Stimulated activated naive CD8-positive, alpha-beta T cell treated with anti-CD3 and anti-CD28 coated beads, Interleukin-15, amount 100 ng/mL, for 72 hours (primary cell): ENCODE results near the gene LCE3B.

ENCODE experiments used
- ATAC-seq: fragments of 150-1000 bp; cut with Tn5 transposase; 2 replicates; pipeline ENCODE4 v1.10.0; 2021; ENCODE audit warnings: mild to moderate bottlenecking, moderate library complexity
- DNase-seq, 2 donors: peaks; one replicate each; pipeline ENCODE4 v3.0.0; 2021 to 2022
- H3K27ac Mint-ChIP-seq, 2 donors: one replicate each; pipeline ENCODE4 v1.8.0; 2022; ENCODE audit warnings: mild to moderate bottlenecking in 2 of 2, mixed read lengths in 2 of 2, moderate library complexity in 2 of 2
- H3K27me3 Mint-ChIP-seq: one replicate; pipeline ENCODE4 v1.8.0; 2022; ENCODE audit warnings: mixed read lengths
- H3K4me1 Mint-ChIP-seq: one replicate; pipeline ENCODE4 v1.8.0; 2022; ENCODE audit warnings: mild to moderate bottlenecking, mixed read lengths
- H3K4me3 Mint-ChIP-seq, 2 donors: one replicate each; pipeline ENCODE4 v1.8.0; 2022; ENCODE audit warnings: mild to moderate bottlenecking in 2 of 2, mixed read lengths in 2 of 2, moderate library complexity in 1 of 2
- H3K9me3 Mint-ChIP-seq, 2 donors: one replicate each; pipeline ENCODE4 v1.8.0; 2022; ENCODE audit warnings: mixed read lengths in 2 of 2

LCE3B gene

DNA sequence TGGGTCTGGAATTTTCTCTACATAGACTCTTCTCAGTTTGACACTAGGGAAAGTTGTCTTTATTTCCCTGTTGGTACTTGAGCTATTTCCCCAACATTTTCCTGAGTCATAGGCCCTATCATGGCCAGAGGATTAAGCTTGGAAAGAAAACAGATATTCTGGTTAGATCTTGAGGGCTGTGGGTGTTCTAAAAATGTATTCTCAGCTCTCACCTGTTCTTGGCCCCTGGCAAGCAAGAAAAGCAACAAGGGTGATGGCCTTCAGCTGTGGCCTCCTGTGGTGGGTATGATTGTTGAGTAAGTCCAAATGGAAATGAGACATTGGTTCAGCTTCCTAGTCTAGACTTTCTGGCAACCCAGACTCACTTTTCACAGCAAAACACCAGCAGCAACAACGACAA, 26.7 kb downstream of the LCE3B start:
- H3K27ac Mint-ChIP-seq: no peak overlapping the region
- DNase-seq (no peak), ATAC-seq (no peak)
- H3K4me1 Mint-ChIP-seq: no peaks in the 10 kb centered on the region
- H3K9me3 Mint-ChIP-seq: no peaks in the 10 kb centered on the region
- H3K4me3 Mint-ChIP-seq: no peak overlapping the region
- peaks cover 13% of the 10 kb centered on the region for H3K27me3 Mint-ChIP-seq

DNA sequence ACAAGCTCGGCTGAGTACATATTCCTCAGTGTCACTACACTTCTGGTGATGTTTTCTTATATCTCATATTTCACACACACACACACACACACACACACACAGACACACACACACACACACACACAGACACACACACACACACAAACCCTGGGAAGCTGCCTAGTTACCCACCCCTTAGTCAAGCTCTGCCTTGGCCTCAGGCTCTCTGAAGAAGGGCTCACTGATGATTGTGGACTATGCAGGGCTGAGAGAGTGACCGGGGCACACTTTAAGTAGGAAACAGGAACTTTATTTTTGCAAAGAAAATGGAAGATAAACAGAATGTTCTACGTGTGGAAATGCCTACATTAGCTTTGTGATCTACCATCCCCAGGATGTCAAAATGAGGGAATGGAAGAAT, 30.3 kb downstream of the LCE3B start:
- no peaks in the 10 kb centered on the region for H3K9me3 Mint-ChIP-seq
- DNase-seq (no peak), ATAC-seq (no peak)
- H3K4me1 Mint-ChIP-seq: no peaks in the 10 kb centered on the region
- no peak overlapping the region for H3K27ac Mint-ChIP-seq
- H3K4me3 Mint-ChIP-seq: no peak overlapping the region
- peaks cover 30% of the 10 kb centered on the region for H3K27me3 Mint-ChIP-seq

DNA sequence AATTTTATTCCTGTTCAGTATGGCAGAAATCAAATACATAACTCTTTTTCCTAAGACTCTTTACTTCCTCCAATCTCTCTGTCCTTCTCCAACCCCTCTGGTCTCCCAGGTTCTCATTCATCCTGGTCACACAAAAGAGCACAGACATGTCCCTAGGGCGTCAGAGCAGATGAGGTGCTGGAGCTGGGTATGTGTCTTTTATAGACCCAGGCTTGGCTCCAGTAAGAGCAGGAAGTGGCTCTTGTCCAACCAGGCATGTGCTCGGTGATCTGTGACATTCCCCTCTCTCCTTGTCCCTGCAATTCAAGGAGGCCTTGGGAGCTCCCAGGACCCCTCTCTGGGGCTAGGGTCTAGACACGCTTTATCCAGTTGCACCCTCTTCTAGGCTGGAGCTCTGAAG, 31.5 kb downstream of the LCE3B start:
- no peak overlapping the region for H3K4me3 Mint-ChIP-seq
- H3K27ac Mint-ChIP-seq: no peak overlapping the region
- ATAC-seq: no peak
- DNase-seq: no peak
- H3K9me3 Mint-ChIP-seq: no peaks in the 10 kb centered on the region
- peaks cover 30% of the 10 kb centered on the region for H3K27me3 Mint-ChIP-seq
- no peaks in the 10 kb centered on the region for H3K4me1 Mint-ChIP-seq

DNA sequence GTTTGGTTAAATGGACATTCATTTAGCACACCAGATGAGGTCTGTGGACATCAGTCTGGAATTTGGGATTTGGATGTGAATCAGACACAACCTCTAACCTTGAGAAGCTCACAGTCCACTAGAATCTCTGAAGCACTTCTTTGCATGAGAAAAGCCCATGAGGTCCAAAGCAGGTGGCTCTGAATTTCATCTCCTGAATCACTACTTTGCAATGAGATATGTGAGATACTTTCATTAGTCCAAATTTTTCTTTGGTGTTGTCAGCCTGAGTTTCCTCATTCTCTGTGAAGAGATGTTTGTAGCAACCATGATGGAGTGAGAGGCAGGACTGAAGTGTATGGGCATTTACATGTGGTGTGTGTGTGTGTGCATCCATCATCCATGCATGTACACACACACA, 33.0 kb downstream of the LCE3B start:
- H3K9me3 Mint-ChIP-seq: no peaks in the 10 kb centered on the region
- DNase-seq (no peak), ATAC-seq (no peak)

DNA sequence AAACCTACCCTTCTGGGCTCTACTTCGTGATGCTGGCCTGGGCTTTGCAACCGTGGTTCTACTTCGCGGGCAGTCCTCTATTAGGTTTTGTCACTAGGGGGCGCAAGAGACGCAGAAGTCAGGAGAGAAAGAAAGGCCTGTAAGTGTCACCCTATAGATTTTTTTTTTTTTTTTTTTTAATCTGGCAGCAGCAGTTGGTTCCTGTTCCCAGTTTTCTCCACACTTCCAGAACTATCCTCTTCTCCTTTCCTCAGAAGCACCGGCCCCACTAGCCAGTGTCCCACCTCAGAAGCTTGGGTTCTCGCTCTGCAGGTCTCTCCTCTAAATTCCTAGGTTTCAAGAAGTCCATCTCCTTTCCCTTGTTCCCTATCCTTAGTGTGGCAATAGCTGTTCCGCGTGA, 40.5 kb downstream of the LCE3B start:
- DNase-seq: peak; percentile 48 to 57
- Mint-ChIP-seq H3K27ac (no peak overlapping the region), H3K27me3 (peaks cover 11% of the 10 kb centered on the region), H3K4me3 (no peak overlapping the region), H3K9me3 (no peaks in the 10 kb centered on the region), H3K4me1 (peaks cover 4% of the 10 kb centered on the region)
- ATAC-seq: peak; percentile 43

More for the DNA sequence above, 33.0 kb downstream of the LCE3B start:
- Mint-ChIP-seq H3K27me3 (peaks cover 30% of the 10 kb centered on the region), H3K27ac (no peak overlapping the region), H3K4me1 (no peaks in the 10 kb centered on the region), H3K4me3 (no peak overlapping the region)

DNA sequence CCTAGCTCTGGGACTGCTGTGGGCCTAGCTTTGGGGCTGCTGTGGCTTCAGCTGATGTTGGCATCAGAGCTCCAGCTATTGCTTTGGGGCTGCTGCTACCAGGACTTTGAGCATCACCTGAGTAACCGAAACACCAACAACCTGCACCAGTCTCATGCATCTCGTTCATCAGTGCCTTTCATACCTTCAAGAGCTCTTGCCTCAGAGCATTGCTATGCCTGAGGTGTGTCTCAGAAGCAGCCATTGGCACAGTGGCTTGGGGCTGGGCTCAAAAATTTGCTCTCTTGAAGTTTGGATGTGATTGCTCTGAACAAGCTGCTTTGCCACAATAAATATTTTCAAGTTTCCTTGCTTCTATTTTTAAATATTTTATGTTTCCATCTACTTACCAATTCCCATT, 42.8 kb downstream of the LCE3B start:
- ATAC-seq: no peak
- H3K9me3 Mint-ChIP-seq: no peaks in the 10 kb centered on the region
- no peak for DNase-seq
- peaks cover 11% of the 10 kb centered on the region for H3K27me3 Mint-ChIP-seq
- H3K4me3 Mint-ChIP-seq: no peak overlapping the region
- H3K27ac Mint-ChIP-seq: no peak overlapping the region
- peaks cover 4% of the 10 kb centered on the region for H3K4me1 Mint-ChIP-seq

DNA sequence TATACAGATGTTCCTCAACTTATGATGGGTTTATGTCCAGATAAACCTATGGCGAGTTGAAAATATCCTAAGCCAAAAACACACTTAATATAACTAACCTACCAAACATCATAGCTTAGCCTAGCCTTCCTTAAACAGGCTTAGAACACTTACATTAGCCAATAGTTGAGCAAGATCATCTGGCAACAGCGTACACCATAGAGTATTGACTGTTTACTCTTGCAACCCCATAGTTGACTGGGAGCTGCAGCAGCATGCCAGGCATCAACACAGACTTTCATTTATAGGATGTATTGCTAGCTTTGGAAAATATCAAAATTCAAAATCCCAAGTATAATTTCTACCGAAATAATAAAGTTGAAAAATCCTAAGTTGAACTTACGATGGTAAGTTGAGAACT, 44.1 kb downstream of the LCE3B start:
- ATAC-seq (no peak), DNase-seq (no peak)
- Mint-ChIP-seq H3K27ac (no peak overlapping the region), H3K27me3 (peaks cover 11% of the 10 kb centered on the region), H3K9me3 (no peaks in the 10 kb centered on the region), H3K4me1 (peaks cover 4% of the 10 kb centered on the region), H3K4me3 (no peak overlapping the region)

DNA sequence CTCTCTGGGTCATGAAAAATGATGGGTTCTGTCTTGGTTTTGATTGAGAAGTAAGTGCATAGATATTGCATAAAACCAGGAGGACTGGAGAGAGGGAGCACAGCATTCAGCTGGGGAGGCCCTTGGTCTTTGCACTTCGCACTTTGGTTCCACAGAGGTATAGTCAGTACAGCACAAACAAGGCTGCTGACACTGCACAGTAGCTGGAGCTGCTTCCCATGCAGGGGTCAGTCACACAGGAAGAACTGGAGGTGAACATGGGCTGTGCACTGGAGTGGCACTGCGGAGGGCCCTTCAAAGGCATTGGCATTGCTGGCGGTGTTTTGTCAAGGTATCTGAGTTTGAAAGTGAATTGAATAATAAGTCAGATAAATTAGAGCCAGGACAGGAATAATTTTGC, 45.0 kb downstream of the LCE3B start:
- DNase-seq (no peak), ATAC-seq (no peak)
- Mint-ChIP-seq H3K4me1 (peaks cover 4% of the 10 kb centered on the region), H3K27me3 (peaks cover 10% of the 10 kb centered on the region), H3K9me3 (no peaks in the 10 kb centered on the region), H3K4me3 (no peak overlapping the region), H3K27ac (no peak overlapping the region)

DNA sequence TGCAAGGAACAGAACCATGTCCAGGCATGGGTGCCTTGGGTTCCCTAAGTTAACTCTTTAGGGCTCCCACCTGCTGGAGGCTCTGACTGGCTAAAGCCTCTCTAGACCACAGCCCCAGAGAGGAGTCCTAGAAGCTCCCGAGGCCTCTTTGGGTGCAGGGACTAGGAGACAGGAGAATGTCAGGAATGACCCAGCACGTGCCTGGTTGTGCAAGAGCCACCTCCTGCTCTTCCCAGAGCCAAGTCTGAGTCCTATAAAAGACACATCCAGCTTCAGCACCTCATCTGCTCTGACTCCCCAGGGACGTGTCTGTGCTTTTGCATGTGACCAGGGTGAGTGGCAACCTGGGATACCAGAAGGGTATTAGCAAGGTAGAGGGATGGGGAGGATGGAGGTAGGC, 49.5 kb downstream of the LCE3B start, which contains the start of gene LCE2D:
LCE2D (plus strand) TSS at position 283 of the 400 bp plus-strand sequence. CDS start 726 bp downstream, outside the sequence.
- Mint-ChIP-seq H3K4me1 (no peaks in the 10 kb centered on the region), H3K4me3 (no peak within 1 kb of the TSS), H3K27ac (no peak within 1 kb of the TSS), H3K9me3 (no peaks in the 10 kb centered on the region), H3K27me3 (peaks cover 29% of the 10 kb centered on the region)
- ATAC-seq (no peak), DNase-seq (no peak)
